Left renal pelvis (tissue), 4 donors: Measurements from ENCODE around the gene PCBP3. TPM values are rescaled to one million over a fixed set of nuclear protein-coding genes. Genes with fewer than 3 reads are reported as not detected.
"Not testable (repeated sequence)": the region's sequence is repeated elsewhere in the genome, so short reads cannot be mapped to it uniquely, and the experiment has no call there.

ENCODE experiments used
- DNase-seq, 4 donors: peaks; one replicate each; pipeline ENCODE4 v3.0.0-alpha.2; 2013; ENCODE audit warnings: low read depth in 4 of 4, low spot score in 3 of 4
- polyA plus RNA-seq, 4 donors: library from polyadenylated mRNA; unstranded; fragments of 120-200 nt; gene quantifications; one replicate each; pipeline ENCODE4 v1.2.1, GENCODE V29; 2013; ENCODE audit not compliant: insufficient read length in 4 of 4

Gene PCBP3
- polyA plus RNA-seq, 4 donors, result 1.3 to 2.2 (median 1.8) TPM

DNA sequence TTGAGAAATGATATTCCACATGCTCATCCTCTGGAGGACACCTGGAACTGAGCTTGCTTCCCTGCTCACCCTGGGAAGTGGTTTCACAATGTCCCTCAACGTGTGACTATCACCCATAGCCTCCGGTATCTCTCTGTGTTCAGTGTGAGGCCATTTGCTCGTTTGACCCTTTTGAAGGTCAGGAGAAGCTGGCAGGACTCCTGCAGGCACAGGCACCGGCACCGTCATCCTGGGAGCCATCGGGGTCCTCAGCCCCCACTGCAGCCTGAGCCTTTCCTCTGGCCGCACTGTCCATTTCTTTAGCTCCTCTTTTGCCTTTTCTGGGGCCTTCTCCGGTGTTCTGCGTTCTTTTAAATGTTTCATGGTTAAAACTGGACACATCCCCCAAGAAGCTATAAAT, 178.5 kb downstream of the PCBP3 start:
- DNase-seq, result no peak

DNA sequence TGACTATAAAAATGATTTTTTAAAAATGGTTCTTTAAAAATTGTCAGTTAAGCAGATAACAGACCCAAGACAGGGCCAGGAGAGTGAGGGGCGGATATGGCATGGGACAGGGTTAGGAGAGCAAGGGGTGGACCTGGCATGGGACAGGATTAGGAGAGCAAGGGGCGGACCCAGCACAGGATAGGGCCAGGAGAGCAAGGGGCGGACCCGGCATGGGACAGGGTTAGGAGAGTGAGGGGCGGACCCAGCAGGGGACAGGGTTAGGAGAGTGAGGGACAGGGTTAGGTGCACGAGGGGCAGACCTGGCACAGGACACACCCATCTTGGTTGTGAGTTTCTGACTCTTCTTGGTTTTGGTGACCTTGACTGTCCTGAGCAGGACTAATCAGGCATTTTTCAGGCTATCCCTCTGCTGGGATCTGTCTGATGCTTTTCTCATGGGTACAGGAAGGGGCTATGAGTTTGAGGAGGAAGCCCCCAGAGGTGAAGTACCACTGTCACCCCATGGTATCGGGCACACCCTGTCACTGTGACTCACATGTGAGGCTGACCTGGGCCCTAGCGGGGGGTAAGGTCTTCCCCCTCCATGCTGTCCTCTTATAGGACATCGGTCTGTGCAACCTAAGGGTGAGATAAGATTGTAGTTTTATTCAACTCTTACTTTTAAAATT, 179.0 kb downstream of the PCBP3 start:
- DNase-seq, result no peak

DNA sequence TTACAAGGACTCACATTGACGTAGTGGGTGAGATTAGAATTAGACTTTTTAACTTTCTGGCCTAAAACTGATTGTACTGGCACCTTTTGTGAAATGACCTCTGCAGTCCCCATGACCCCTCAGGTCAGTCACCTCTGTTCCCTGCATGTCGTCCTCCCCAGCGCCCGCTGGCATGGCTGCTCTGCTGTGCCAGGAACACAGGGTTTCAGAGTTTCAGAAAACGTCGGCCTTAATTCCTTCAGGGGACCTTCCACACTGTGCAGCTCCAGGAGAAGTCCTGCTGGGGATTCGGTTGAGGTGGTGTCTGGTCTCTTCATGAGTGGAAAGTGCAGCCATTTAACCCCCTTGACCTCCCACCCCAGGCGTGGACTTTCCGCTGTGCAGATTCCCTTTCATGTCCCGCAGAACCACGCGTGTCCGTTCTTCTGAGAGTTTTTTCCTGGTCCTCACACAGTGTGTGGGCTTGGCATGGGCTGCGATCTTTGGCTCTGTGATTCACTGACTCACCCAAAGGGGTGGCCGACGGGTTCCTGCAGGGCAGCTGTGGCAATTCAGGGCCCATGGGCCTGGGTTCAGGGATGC, 179.7 kb downstream of the PCBP3 start:
- no peak for DNase-seq

- no peak for DNase-seq
These were observed 181.2 kb downstream of the PCBP3 start for GRCh38 chr21:45824546-45825215.

GRCh38 chr21:45825219-45825618, 181.7 kb downstream of the PCBP3 start:
- DNase-seq, result no peak

DNA sequence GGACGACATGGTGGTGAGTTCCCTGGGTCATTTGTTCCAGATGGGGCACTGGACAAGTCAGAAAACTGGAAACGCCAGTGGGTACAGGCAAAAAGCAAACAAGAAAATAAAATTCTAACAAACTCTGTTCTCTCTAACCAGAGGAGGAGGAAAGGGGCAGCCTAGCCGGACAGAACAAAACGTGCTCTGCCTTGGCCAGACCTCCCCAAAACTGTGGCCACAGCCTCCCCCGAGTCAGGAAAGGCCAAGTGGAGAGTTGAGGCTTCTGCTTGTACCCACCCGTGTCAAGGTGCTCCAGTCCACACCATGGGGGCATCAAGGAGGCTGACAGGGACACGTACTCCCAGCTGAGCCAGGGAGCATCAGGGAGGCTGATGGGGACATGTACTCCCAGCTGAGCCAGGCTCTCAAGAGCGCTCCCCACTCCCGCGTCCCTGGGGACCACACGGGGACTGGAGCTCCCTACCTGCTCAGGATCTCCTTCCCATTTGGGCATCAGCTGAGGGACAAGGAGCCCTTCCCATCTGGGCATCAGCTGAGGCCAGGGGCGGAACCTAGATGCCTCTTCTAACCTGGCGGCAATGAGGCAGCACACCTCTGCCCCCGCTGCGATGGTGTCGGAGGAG, 183.3 kb downstream of the PCBP3 start:
- DNase-seq, result no peak

- no peak for DNase-seq
These were observed 183.8 kb downstream of the PCBP3 start for GRCh38 chr21:45827302-45827692.

DNA sequence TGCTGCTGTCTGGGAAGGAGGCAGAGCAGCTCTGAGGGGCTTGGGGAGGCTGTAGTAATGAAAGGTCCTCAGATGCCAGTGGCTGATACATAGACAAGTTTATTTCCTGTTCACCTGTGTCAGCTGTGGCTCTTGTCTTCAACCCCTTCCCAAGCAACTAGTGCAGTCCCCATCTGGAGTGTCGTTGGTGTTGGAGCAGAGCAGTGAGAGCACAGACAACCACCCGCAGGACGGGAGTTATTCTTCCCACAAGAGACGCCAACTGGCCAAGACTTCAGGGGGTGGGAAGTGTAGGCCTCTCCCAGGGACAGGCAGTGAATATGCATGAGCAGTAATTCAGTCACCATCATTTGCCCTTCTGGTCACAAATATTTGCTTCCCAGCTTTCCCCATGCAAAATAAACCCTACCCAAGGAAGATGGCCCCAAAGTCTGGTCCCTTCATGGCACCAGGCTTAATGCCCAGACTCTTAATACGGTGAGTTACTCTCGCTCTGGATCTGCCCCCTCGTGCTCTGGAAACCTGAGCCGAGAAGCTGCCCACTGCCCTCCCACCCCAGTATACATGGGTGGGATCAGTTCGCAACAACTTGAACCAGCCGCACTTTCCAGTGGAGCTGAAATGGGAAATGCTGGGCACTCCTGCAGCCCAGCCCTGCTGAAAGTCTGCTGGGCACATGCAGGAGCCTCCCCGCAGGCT, 184.5 kb downstream of the PCBP3 start:
- DNase-seq, result no peak

- no peak for DNase-seq
These were observed 185.3 kb downstream of the PCBP3 start for GRCh38 chr21:45828580-45829570.

GRCh38 chr21:45829668-45830067, 186.1 kb downstream of the PCBP3 start:
- DNase-seq, result no peak

DNA sequence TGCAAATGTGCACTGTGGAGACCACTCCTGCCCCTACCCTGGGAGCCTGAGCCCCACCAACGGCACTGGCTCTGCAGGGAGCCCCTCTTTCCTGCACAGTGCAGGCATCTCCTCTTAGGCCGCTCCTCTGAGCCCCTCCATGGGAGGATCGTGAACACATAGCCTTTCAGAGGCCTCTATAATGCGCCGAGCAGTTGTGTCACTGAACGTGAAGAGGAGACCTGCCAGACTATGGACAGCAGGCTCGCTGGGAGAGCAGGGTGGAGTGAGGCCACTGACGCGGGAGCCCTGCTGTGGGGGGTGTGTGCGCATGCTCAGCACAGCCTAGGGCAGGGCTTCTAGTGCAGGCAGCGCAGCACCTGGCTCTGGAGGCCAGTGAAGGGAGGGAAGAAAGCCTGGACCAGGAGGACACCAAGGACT, 186.7 kb downstream of the PCBP3 start:
- DNase-seq, result no peak

DNA sequence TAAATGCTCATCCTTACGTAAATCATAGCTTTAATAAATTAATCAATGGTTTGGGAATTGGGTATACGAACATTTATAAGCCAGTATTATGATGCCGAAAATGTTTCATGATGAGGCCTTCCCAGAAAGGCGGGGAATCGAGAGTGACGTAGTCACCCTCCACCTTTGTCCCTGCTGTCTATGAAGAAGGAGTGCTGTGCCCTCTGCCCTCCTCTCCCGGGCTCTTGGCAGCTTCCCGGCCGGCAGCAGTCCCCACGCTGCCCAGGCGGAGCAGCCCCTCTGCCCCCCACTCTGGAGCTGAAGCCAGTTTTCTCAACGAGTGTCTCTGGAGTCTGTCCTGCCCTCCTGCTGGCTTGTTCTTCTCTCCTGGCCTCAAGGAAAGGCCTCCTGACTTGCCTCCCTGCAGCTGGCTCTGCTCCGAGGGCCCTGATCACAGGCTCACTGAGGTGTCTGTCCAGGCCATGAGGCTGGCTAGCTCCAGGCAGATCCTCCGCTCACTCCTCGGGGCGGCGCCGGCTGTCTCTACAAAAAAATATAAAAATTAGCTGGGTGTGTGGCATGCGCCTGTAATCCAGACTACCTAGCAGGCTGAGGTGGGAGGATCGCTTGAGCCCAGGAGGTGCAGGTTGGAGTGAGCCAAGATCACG, 187.3 kb downstream of the PCBP3 start:
- no peak for DNase-seq

DNA sequence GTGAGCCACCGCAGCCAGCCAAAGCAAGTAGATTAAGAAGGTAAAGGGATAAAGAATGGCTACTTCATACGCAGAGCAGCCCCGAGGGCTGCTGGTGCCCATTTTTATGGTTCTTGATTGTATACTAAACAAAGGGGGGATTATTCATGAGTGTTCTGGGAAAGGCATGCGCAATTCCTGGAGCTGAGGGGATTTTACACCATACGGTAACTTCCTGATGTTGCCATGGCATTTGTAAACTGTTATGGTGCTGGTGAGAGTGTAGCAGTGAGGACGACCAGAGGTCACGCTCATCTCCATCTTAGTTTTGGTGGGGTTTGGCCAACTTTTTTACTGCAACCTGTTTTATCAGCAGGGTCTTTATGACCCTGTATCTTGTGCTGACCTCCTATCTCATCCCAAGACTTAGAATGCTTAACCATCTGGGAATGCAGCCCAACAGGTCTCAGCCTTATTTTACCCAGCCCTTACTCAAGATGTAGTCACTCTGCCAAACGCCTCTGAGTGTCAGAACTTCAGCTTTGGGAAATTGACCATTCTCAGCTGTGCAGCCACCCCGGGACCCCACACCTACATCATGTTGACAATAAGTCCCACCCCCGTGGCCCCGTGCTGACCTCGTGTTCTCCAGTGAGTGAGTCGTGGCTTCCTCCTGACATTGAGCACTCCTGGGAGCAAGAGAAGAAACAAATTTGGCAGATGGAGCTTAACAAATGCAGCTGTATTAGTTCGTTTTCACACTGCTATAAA, 188.6 kb downstream of the PCBP3 start:
- no peak for DNase-seq

GRCh38 chr21:45832741-45833235, 189.3 kb downstream of the PCBP3 start:
- DNase-seq, result not testable (repeated sequence)

DNA sequence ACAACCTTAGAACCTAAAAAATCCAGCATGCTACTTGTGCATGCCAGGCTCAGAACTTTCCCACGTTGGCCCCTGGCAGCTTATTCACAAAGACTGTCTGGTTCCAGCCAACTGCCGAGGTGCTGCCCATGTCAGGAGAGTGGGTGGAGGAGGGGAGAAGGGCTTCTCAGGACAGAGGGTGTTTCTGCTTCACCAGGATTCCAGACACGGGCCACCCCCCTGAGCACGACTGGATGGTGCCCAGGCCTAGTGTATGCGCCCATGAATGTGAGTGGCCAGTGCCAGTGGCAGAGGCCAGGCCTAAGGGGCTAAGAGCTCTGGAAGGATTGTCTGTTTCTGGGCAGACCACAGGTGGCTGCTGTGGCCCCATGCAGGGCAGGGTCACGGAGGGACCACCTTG, 189.9 kb downstream of the PCBP3 start:
- no peak for DNase-seq

DNA sequence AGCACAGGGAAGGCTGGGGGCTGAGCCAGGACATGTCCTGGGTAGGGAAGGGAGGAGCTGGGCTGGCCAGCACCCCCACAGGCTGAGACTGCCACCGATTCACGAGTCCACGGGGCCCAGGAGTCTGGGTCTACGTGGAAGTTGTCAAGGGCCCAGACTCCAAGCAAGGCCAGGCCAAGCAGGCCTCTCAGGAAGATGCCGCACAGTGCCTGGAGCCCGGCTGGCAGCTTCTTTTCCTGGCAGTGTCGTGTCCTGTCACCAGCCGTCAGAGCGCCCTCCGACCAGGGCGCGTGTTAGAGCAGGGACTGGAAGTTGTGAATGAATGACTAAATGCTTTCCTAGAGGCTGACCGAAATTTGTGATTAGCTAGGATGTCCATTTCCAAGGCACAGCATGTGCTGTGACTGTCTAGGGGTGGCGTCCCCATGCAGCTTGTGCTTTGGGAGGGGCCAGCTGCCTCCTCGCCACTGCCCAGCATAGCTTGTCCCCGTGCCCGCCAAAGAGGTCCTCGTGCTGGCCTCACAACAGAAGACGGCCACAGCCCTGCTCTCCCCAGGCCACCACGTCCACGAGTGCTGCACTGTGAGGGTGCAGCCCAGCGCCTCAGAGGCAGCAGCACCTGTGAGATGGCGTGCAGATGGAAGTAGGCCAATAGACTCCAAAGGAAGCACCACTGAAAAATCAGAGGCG, 190.6 kb downstream of the PCBP3 start:
- no peak for DNase-seq

DNA sequence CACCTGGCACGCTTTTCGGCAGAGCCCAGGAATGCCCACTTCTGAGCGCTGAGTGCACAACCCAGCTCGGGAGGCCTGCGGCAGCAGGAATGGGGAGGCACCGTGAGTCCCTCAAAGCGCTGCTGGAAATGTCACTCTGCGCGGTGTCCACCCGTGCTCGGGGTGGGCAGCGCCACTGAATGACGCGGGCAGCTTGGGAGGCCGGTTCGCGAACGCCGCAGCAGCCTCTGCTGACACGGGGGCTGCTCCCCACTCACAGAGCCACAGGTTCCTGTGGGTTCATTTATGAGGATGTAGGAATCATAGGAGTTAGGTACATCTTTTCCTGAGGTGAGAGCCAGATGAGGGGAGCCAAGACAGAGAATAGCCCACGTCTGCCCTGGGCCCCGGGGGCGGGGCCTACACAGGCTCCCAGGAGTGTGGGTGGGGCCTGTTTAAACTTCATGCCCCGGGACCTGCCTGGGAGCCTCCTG, 191.3 kb downstream of the PCBP3 start:
- no peak for DNase-seq
